ENCODE measurements around the gene INPP4A.

INPP4A gene

GRCh38 chr2:98512699-98513098, 68.0 kb downstream of the INPP4A start:
- TF ChIP-seq CTCF (IDR thresholded peaks at IDR 0.05; ENCODE audit: low read depth, low read length) (no peak), EZH2phosphoT487 (IDR thresholded peaks at IDR 0.05; ENCODE audit: low read depth) (no peak)
- Histone ChIP-seq H3K4me3 (ENCODE audit: low read length) (no peak overlapping the region), H3K36me3 (replicated peaks; ENCODE audit: low read depth, low read length) (no peaks in the 10 kb centered on the region), H3K79me2 (ENCODE audit: low read length) (no peaks in the 10 kb centered on the region), H3K9me3 (ENCODE audit: insufficient read depth, low read length) (no peaks in the 10 kb centered on the region), H3K27ac (ENCODE audit: low read length) (no peak overlapping the region), H3K9ac (ENCODE audit: low read length) (no peak overlapping the region), H3K4me2 (ENCODE audit: low read length) (no peak overlapping the region), H2AFZ (ENCODE audit: low read depth, low read length) (no peak overlapping the region), H3K4me1 (ENCODE audit: low read length) (peaks cover 7% of the 10 kb centered on the region), H3K27me3 (ENCODE audit: low read depth, low read length) (no peaks in the 10 kb centered on the region), H4K20me1 (ENCODE audit: insufficient read depth, low read length) (peaks cover 3% of the 10 kb centered on the region; the same call in 1 of the 2 replicates)

- Histone ChIP-seq H3K4me1 (ENCODE audit: low read length) (no peaks in the 10 kb centered on the region), H3K4me3 (ENCODE audit: low read length) (no peak overlapping the region), H3K9ac (ENCODE audit: low read length) (no peak overlapping the region), H3K9me3 (ENCODE audit: insufficient read depth, low read length) (no peaks in the 10 kb centered on the region), H4K20me1 (ENCODE audit: insufficient read depth, low read length) (peaks cover 8% of the 10 kb centered on the region; the same call in 1 of the 2 replicates), H3K36me3 (replicated peaks; ENCODE audit: low read depth, low read length) (no peaks in the 10 kb centered on the region), H2AFZ (ENCODE audit: low read depth, low read length) (no peak overlapping the region), H3K4me2 (ENCODE audit: low read length) (no peak overlapping the region), H3K27me3 (ENCODE audit: low read depth, low read length) (no peaks in the 10 kb centered on the region), H3K27ac (ENCODE audit: low read length) (no peak overlapping the region), H3K79me2 (ENCODE audit: low read length) (no peaks in the 10 kb centered on the region)
- no peak for TF ChIP-seq EZH2phosphoT487 (IDR thresholded peaks at IDR 0.05; ENCODE audit: low read depth)
- TF ChIP-seq CTCF (IDR thresholded peaks at IDR 0.05; ENCODE audit: low read depth, low read length), result no peak
Observed at GRCh38 chr2:98514096-98514639, 69.5 kb downstream of the INPP4A start.

GRCh38 chr2:98514879-98515249, 70.2 kb downstream of the INPP4A start:
- no peak overlapping the region for H3K27ac ChIP-seq (ENCODE audit: low read length)
- no peak overlapping the region for H3K9ac ChIP-seq (ENCODE audit: low read length)
- H3K4me1 ChIP-seq (ENCODE audit: low read length), result no peaks in the 10 kb centered on the region
- H3K27me3 ChIP-seq (ENCODE audit: low read depth, low read length), result no peaks in the 10 kb centered on the region
- peaks cover 8% of the 10 kb centered on the region; the same call in 1 of the 2 replicates for H4K20me1 ChIP-seq (ENCODE audit: insufficient read depth, low read length)
- TF ChIP-seq EZH2phosphoT487 (IDR thresholded peaks at IDR 0.05; ENCODE audit: low read depth), result no peak
- no peak for TF ChIP-seq CTCF (IDR thresholded peaks at IDR 0.05; ENCODE audit: low read depth, low read length)
- no peak overlapping the region for H3K4me3 ChIP-seq (ENCODE audit: low read length)
- H2AFZ ChIP-seq (ENCODE audit: low read depth, low read length), result no peak overlapping the region
- no peaks in the 10 kb centered on the region for H3K9me3 ChIP-seq (ENCODE audit: insufficient read depth, low read length)
- no peaks in the 10 kb centered on the region for H3K36me3 ChIP-seq (replicated peaks; ENCODE audit: low read depth, low read length)
- H3K79me2 ChIP-seq (ENCODE audit: low read length), result no peaks in the 10 kb centered on the region
- no peak overlapping the region for H3K4me2 ChIP-seq (ENCODE audit: low read length)

- TF ChIP-seq EZH2phosphoT487 (IDR thresholded peaks at IDR 0.05; ENCODE audit: low read depth) (no peak), CTCF (IDR thresholded peaks at IDR 0.05; ENCODE audit: low read depth, low read length) (no peak)
- peaks cover 8% of the 10 kb centered on the region; the same call in 1 of the 2 replicates for H4K20me1 ChIP-seq (ENCODE audit: insufficient read depth, low read length)
- H3K9me3 ChIP-seq (ENCODE audit: insufficient read depth, low read length), result no peaks in the 10 kb centered on the region
- no peak overlapping the region for H3K27ac ChIP-seq (ENCODE audit: low read length)
- H3K9ac ChIP-seq (ENCODE audit: low read length), result no peak overlapping the region
- no peaks in the 10 kb centered on the region for H3K27me3 ChIP-seq (ENCODE audit: low read depth, low read length)
- no peaks in the 10 kb centered on the region for H3K79me2 ChIP-seq (ENCODE audit: low read length)
- no peak overlapping the region for H3K4me2 ChIP-seq (ENCODE audit: low read length)
- H3K4me1 ChIP-seq (ENCODE audit: low read length), result no peaks in the 10 kb centered on the region
- H3K4me3 ChIP-seq (ENCODE audit: low read length), result no peak overlapping the region
- no peak overlapping the region for H2AFZ ChIP-seq (ENCODE audit: low read depth, low read length)
- H3K36me3 ChIP-seq (replicated peaks; ENCODE audit: low read depth, low read length), result no peaks in the 10 kb centered on the region
Observed at GRCh38 chr2:98515250-98515991, 70.8 kb downstream of the INPP4A start.

Measured in OCI-LY3 (cell line).